Progenitor cell of endocrine pancreas (in vitro differentiated cells): ENCODE measurements around the gene ABL2. TPM values are rescaled to one million over a fixed set of nuclear protein-coding genes. Genes with fewer than 3 reads are reported as not detected.

Source experiments
- DNase-seq: peaks from one replicate; pipeline ENCODE4 v3.0.0; 2021; ENCODE audit warnings: low spot score; ENCODE audit not compliant: unreplicated experiment
- H3K27ac Mint-ChIP-seq: 2 replicates; pipeline ENCODE4 v1.8.0; 2021; ENCODE audit warnings: mild to moderate bottlenecking, moderate library complexity, mixed read lengths
- H3K27me3 Mint-ChIP-seq: 2 replicates; pipeline ENCODE4 v1.8.0; 2021; ENCODE audit warnings: mixed read lengths
- H3K36me3 Mint-ChIP-seq: 2 replicates; pipeline ENCODE4 v1.8.0; 2022; ENCODE audit warnings: mixed read lengths; ENCODE audit not compliant: insufficient read depth
- H3K4me1 Mint-ChIP-seq: 2 replicates; pipeline ENCODE4 v1.8.0; 2021; ENCODE audit warnings: low read depth, mixed read lengths
- H3K4me3 Mint-ChIP-seq: 2 replicates; pipeline ENCODE4 v1.8.0; 2021; ENCODE audit warnings: low read depth, mild to moderate bottlenecking, moderate library complexity, mixed read lengths
- H3K9me3 Mint-ChIP-seq: 2 replicates; pipeline ENCODE4 v1.8.0; 2021; ENCODE audit warnings: low read depth, mixed read lengths
- total RNA-seq: library from RNA; stranded (reverse); gene quantifications from 2 replicates; pipeline ENCODE4 v1.2.1, GENCODE V29; 2021
- TF ChIP-seq, protein P1 (sequence below): fragments of 200-600 bp; sonication (generic); IDR thresholded peaks from one replicate; pipeline ENCODE4 v1.5.0; 2021; ENCODE audit warnings: antibody characterized with exemption, mild to moderate bottlenecking; ENCODE audit not compliant: unreplicated experiment

ABL2 gene
- total RNA-seq, 1 donor from 2014 or later, result 23.7 TPM

DNA sequence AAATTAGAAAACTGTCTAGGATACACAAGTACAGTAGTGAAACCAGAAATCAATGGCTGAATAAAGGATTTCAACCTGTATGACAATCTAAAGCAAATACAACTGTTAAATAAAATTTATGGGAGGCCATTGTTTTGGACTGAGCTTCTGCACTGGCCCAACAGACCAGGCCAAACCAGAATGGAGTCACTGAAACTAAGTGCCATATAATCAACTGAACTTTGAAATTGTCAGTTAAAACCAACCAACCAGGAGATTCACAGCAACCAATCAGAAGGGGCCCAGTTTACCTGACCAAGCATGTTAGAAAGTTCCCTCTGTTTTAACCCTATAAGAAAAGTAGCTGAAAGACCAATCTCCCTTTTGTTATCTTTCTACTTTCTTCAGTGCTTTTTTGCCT, 33.6 kb upstream of the ABL2 start:
- TF ChIP-seq, protein P1, sequence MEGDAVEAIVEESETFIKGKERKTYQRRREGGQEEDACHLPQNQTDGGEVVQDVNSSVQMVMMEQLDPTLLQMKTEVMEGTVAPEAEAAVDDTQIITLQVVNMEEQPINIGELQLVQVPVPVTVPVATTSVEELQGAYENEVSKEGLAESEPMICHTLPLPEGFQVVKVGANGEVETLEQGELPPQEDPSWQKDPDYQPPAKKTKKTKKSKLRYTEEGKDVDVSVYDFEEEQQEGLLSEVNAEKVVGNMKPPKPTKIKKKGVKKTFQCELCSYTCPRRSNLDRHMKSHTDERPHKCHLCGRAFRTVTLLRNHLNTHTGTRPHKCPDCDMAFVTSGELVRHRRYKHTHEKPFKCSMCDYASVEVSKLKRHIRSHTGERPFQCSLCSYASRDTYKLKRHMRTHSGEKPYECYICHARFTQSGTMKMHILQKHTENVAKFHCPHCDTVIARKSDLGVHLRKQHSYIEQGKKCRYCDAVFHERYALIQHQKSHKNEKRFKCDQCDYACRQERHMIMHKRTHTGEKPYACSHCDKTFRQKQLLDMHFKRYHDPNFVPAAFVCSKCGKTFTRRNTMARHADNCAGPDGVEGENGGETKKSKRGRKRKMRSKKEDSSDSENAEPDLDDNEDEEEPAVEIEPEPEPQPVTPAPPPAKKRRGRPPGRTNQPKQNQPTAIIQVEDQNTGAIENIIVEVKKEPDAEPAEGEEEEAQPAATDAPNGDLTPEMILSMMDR, result no peak
- Mint-ChIP-seq H3K27ac (no peak overlapping the region), H3K9me3 (no peaks in the 10 kb centered on the region), H3K27me3 (no peaks in the 10 kb centered on the region), H3K4me1 (peaks cover 8% of the 10 kb centered on the region), H3K4me3 (no peak overlapping the region), H3K36me3 (no peaks in the 10 kb centered on the region)
- DNase-seq, result no peak

DNA sequence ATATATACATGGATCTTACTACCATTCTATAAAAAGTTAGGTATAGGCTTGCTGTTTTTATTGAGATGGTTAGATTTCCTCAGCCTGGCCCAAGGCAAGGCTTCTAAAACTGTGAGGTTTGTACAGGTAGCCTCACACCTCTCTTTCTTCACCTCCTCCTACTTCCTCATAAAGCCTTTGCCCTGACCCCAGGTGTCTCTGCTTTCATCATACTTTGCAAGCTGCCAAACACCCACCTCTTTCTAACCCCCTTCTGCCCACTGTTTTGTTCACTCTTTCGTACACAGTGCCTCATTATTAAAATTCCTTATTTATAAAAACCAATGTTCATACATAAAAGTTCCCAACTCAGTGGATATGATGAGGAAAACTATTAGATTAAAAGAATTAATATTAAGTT, 32.7 kb upstream of the ABL2 start:
- H3K36me3 Mint-ChIP-seq, result no peaks in the 10 kb centered on the region
- TF ChIP-seq, protein P1, result no peak
- no peaks in the 10 kb centered on the region for H3K9me3 Mint-ChIP-seq
- H3K4me3 Mint-ChIP-seq, result no peak overlapping the region
- peaks cover 8% of the 10 kb centered on the region for H3K4me1 Mint-ChIP-seq
- H3K27me3 Mint-ChIP-seq, result no peaks in the 10 kb centered on the region
- no peak overlapping the region for H3K27ac Mint-ChIP-seq
- DNase-seq, result no peak

DNA sequence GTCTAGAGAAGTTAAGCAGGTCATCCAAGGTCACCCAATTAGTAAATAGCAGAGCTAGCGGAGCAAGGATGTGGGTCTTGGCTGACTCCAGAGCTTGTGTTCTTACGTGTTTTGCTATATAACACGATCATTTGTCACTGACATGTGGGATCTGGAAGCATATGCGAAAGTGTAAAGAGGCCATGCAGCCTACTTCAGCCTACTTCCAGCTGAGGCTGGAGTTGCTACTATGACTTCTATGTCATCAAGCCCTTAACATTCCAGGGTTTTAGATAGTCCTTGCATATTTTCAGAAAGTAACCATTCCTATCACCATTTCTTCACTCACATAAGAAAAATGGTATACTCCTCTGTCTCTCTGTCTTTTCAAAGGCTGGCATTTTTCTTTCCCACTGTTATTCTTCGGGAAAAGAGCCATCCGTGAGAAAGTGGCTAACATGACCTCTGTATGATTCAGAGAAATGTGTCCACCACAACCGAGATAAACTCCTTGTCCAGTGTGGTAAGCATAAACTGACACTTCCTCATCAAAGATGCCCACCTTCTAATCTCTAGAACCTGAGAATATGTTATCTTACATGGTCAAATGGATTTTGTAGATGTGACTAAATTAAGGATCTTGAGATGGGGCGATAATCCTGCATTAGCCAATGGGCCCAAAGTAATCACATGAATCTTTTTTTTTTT, 24.0 kb upstream of the ABL2 start:
- TF ChIP-seq, protein P1, result no peak
- DNase-seq, result no peak
- Mint-ChIP-seq H3K27ac (no peak overlapping the region), H3K4me1 (no peaks in the 10 kb centered on the region), H3K9me3 (no peaks in the 10 kb centered on the region), H3K27me3 (no peaks in the 10 kb centered on the region), H3K36me3 (no peaks in the 10 kb centered on the region), H3K4me3 (no peak overlapping the region)

DNA sequence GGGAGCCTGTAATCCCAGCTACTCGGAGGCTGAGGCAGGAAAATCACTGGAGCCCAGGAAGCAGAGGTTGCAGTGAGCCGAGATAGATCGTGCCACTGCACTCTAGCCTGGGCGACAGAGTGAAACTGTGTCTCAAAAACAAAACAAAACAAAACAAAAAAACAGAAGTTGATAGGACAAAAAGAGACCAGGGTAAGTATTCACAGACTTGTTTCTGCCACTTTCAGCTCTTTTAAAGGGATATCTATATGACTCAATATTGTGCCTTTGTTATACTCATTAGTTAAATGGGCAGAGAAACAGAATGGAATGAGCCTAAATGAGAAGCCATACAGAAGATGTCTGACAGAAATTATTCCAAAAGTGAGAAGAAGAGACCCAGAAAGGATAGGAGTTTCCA, 23.1 kb upstream of the ABL2 start:
- H3K9me3 Mint-ChIP-seq, result no peaks in the 10 kb centered on the region
- DNase-seq, result no peak
- H3K27me3 Mint-ChIP-seq, result no peaks in the 10 kb centered on the region
- H3K4me1 Mint-ChIP-seq, result no peaks in the 10 kb centered on the region
- no peak overlapping the region for H3K4me3 Mint-ChIP-seq
- no peaks in the 10 kb centered on the region for H3K36me3 Mint-ChIP-seq
- TF ChIP-seq, protein P1, result no peak
- H3K27ac Mint-ChIP-seq, result no peak overlapping the region

DNA sequence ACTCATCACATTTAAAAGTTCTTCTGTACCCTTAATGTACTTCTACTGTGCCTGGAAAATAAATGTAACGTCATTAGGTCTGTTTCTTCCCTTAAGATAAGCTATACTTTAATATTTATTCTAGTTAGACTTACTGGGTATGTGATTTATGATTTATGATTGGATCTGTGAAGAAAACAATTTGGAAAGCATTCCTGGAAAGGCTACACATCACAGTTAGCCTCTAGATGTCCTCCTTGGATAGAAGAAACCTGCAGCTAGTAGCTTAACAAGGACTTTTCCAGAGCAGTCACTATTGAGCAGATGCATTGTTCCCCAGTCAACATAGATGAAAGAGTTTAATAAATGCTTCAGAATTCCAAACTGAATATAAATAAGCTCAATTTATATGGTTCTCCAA, 22.2 kb upstream of the ABL2 start:
- Mint-ChIP-seq H3K4me1 (no peaks in the 10 kb centered on the region), H3K36me3 (no peaks in the 10 kb centered on the region), H3K9me3 (no peaks in the 10 kb centered on the region), H3K4me3 (no peak overlapping the region), H3K27ac (no peak overlapping the region), H3K27me3 (no peaks in the 10 kb centered on the region)
- DNase-seq, result no peak
- TF ChIP-seq, protein P1, result peak; percentile 56
